K562 (cell line): ENCODE data around the gene PIBF1.

ENCODE experiments used
- DPF2 ChIP-seq: fragments of 450-650 bp; IDR thresholded peaks from 2 replicates; pipeline ENCODE4 v1.6.1; 2016
- HCFC1 ChIP-seq: IDR thresholded peaks from 2 replicates; pipeline ENCODE4 v1.6.1; 2012; ENCODE audit warnings: low read depth, low read length, improper control_type of control experiment
- HDAC2 ChIP-seq: fragments of 450-650 bp; IDR thresholded peaks from 2 replicates; pipeline ENCODE4 v1.6.1; 2016; ENCODE audit warnings: mild to moderate bottlenecking
- JUND ChIP-seq, 2 experiments: IDR thresholded peaks; 2 replicates in 1 of 2; 3 replicates in 1 of 2; pipeline ENCODE4 v1.6.1; 2011; ENCODE audit warnings: borderline replicate concordance in 2 of 2, low read depth in 2 of 2, low read length in 2 of 2, improper control_type of control experiment in 1 of 2, missing biosample characterization in 1 of 2, missing genetic modification characterization in 1 of 2, missing genetic modification reagents in 1 of 2
- MAFK ChIP-seq: IDR thresholded peaks from 2 replicates; pipeline ENCODE4 v1.6.1; 2011; ENCODE audit warnings: low read length, improper control_type of control experiment
- NUFIP1 ChIP-seq: fragments of 450-650 bp; IDR thresholded peaks from 2 replicates; pipeline ENCODE4 v1.6.1; 2018; ENCODE audit not compliant: partially characterized antibody
- SMARCA4 ChIP-seq: fragments of 450-650 bp; IDR thresholded peaks from 2 replicates; pipeline ENCODE4 v1.6.1; 2016
- ZNF311 ChIP-seq: fragments of 250-450 bp; sonication (Bioruptor Pico); IDR thresholded peaks from 2 replicates; pipeline ENCODE4 v1.4.0; 2020; ENCODE audit warnings: mild to moderate bottlenecking, moderate library complexity
- ZNF551 ChIP-seq: fragments of 250-450 bp; sonication (Bioruptor Pico); IDR thresholded peaks from 2 replicates; pipeline ENCODE4 v1.5.0; 2021; ENCODE audit warnings: mild to moderate bottlenecking, moderate library complexity
- TF ChIP-seq, protein P1 (sequence below): fragments of 200-600 bp; sonication (generic); IDR thresholded peaks from one replicate; pipeline ENCODE4 v1.6.1; 2012; ENCODE audit warnings: mild to moderate bottlenecking, low read depth, low read length, inconsistent platforms
- TF ChIP-seq, protein P2 (sequence below), 3 experiments: IDR thresholded peaks in 2 of 3; conservative IDR thresholded peaks in 1 of 3; 2 replicates each; pipeline ENCODE4 v1.5.1; 2011 to 2012; ENCODE audit warnings: low read length in 3 of 3, mild to moderate bottlenecking in 3 of 3, control low read depth in 2 of 3, improper control_type of control experiment in 1 of 3, inconsistent platforms in 1 of 3, low read depth in 1 of 3, mixed read lengths in 1 of 3, moderate library complexity in 1 of 3; ENCODE audit not compliant: insufficient read depth in 2 of 3
- TF ChIP-seq, protein P3 (sequence below): fragments of 250-450 bp; sonication (Bioruptor Pico); IDR thresholded peaks from 2 replicates; pipeline ENCODE4 v1.8.0; 2022; ENCODE audit warnings: inconsistent platforms, mild to moderate bottlenecking, moderate library complexity, borderline replicate concordance

DNA sequence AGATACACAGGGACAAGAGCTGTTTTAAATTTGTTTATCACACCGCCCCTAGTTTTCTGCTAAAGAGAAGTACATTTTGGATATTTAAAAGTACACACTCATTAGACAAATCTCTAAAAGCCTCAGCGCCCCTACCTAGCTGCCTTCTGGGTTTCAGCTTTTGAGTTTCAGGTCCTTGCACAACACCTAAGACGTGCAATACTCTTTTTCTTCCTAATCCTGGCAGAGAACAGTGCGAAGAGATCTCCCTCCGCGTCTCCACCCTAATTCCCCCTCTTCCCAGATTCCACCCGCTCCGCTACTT lies 276.5 kb downstream of the PIBF1 start:
- no peak for TF ChIP-seq DPF2
- TF ChIP-seq, protein P1, sequence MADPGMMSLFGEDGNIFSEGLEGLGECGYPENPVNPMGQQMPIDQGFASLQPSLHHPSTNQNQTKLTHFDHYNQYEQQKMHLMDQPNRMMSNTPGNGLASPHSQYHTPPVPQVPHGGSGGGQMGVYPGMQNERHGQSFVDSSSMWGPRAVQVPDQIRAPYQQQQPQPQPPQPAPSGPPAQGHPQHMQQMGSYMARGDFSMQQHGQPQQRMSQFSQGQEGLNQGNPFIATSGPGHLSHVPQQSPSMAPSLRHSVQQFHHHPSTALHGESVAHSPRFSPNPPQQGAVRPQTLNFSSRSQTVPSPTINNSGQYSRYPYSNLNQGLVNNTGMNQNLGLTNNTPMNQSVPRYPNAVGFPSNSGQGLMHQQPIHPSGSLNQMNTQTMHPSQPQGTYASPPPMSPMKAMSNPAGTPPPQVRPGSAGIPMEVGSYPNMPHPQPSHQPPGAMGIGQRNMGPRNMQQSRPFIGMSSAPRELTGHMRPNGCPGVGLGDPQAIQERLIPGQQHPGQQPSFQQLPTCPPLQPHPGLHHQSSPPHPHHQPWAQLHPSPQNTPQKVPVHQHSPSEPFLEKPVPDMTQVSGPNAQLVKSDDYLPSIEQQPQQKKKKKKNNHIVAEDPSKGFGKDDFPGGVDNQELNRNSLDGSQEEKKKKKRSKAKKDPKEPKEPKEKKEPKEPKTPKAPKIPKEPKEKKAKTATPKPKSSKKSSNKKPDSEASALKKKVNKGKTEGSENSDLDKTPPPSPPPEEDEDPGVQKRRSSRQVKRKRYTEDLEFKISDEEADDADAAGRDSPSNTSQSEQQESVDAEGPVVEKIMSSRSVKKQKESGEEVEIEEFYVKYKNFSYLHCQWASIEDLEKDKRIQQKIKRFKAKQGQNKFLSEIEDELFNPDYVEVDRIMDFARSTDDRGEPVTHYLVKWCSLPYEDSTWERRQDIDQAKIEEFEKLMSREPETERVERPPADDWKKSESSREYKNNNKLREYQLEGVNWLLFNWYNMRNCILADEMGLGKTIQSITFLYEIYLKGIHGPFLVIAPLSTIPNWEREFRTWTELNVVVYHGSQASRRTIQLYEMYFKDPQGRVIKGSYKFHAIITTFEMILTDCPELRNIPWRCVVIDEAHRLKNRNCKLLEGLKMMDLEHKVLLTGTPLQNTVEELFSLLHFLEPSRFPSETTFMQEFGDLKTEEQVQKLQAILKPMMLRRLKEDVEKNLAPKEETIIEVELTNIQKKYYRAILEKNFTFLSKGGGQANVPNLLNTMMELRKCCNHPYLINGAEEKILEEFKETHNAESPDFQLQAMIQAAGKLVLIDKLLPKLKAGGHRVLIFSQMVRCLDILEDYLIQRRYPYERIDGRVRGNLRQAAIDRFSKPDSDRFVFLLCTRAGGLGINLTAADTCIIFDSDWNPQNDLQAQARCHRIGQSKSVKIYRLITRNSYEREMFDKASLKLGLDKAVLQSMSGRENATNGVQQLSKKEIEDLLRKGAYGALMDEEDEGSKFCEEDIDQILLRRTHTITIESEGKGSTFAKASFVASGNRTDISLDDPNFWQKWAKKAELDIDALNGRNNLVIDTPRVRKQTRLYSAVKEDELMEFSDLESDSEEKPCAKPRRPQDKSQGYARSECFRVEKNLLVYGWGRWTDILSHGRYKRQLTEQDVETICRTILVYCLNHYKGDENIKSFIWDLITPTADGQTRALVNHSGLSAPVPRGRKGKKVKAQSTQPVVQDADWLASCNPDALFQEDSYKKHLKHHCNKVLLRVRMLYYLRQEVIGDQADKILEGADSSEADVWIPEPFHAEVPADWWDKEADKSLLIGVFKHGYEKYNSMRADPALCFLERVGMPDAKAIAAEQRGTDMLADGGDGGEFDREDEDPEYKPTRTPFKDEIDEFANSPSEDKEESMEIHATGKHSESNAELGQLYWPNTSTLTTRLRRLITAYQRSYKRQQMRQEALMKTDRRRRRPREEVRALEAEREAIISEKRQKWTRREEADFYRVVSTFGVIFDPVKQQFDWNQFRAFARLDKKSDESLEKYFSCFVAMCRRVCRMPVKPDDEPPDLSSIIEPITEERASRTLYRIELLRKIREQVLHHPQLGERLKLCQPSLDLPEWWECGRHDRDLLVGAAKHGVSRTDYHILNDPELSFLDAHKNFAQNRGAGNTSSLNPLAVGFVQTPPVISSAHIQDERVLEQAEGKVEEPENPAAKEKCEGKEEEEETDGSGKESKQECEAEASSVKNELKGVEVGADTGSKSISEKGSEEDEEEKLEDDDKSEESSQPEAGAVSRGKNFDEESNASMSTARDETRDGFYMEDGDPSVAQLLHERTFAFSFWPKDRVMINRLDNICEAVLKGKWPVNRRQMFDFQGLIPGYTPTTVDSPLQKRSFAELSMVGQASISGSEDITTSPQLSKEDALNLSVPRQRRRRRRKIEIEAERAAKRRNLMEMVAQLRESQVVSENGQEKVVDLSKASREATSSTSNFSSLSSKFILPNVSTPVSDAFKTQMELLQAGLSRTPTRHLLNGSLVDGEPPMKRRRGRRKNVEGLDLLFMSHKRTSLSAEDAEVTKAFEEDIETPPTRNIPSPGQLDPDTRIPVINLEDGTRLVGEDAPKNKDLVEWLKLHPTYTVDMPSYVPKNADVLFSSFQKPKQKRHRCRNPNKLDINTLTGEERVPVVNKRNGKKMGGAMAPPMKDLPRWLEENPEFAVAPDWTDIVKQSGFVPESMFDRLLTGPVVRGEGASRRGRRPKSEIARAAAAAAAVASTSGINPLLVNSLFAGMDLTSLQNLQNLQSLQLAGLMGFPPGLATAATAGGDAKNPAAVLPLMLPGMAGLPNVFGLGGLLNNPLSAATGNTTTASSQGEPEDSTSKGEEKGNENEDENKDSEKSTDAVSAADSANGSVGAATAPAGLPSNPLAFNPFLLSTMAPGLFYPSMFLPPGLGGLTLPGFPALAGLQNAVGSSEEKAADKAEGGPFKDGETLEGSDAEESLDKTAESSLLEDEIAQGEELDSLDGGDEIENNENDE, result no peak
- TF ChIP-seq HDAC2, result no peak
- TF ChIP-seq ZNF311 (CRISPR knock-in tag), result no peak
- TF ChIP-seq, protein P2, sequence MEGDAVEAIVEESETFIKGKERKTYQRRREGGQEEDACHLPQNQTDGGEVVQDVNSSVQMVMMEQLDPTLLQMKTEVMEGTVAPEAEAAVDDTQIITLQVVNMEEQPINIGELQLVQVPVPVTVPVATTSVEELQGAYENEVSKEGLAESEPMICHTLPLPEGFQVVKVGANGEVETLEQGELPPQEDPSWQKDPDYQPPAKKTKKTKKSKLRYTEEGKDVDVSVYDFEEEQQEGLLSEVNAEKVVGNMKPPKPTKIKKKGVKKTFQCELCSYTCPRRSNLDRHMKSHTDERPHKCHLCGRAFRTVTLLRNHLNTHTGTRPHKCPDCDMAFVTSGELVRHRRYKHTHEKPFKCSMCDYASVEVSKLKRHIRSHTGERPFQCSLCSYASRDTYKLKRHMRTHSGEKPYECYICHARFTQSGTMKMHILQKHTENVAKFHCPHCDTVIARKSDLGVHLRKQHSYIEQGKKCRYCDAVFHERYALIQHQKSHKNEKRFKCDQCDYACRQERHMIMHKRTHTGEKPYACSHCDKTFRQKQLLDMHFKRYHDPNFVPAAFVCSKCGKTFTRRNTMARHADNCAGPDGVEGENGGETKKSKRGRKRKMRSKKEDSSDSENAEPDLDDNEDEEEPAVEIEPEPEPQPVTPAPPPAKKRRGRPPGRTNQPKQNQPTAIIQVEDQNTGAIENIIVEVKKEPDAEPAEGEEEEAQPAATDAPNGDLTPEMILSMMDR (IDR thresholded peaks at IDR 0.05 in 2 of 3, conservative IDR thresholded peaks at IDR 0.05 in 1 of 3; ENCODE audit: insufficient read depth in 2 of 3, low read depth in 1 of 3, low read length in 3 of 3), result no peak
- no peak for TF ChIP-seq NUFIP1
- no peak for TF ChIP-seq MAFK
- TF ChIP-seq JUND (IDR thresholded peaks at IDR 0.05; ENCODE audit: borderline replicate concordance, low read depth, low read length), result no peak
- no peak for TF ChIP-seq JUND (tag; IDR thresholded peaks at IDR 0.05; ENCODE audit: borderline replicate concordance, low read depth, low read length)
- TF ChIP-seq ZNF551 (CRISPR knock-in tag), result no peak
- TF ChIP-seq HCFC1, result no peak
- no peak for TF ChIP-seq SMARCA4
- TF ChIP-seq, protein P3, sequence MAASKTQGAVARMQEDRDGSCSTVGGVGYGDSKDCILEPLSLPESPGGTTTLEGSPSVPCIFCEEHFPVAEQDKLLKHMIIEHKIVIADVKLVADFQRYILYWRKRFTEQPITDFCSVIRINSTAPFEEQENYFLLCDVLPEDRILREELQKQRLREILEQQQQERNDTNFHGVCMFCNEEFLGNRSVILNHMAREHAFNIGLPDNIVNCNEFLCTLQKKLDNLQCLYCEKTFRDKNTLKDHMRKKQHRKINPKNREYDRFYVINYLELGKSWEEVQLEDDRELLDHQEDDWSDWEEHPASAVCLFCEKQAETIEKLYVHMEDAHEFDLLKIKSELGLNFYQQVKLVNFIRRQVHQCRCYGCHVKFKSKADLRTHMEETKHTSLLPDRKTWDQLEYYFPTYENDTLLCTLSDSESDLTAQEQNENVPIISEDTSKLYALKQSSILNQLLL, result no peak
